H1 (cell line): ENCODE data around the gene CDC42EP5. TPM values are rescaled to one million over a fixed set of nuclear protein-coding genes. Genes with fewer than 3 reads are reported as not detected.

Experiments
- BACH1 ChIP-seq: IDR thresholded peaks from 2 replicates; pipeline ENCODE4 v1.6.1; 2012; ENCODE audit warnings: low read length, improper control_type of control experiment
- CTBP2 ChIP-seq: IDR thresholded peaks from 2 replicates; pipeline ENCODE4 v1.7.0; 2011; ENCODE audit warnings: borderline replicate concordance, mild to moderate bottlenecking, moderate library complexity, mixed read lengths, low read length; ENCODE audit not compliant: insufficient read depth, insufficient read length
- polyA plus RNA-seq, 7 experiments: library from polyadenylated mRNA; depleted of rRNA in 3 of 7; stranded (reverse) in 5 of 7; unstranded in 2 of 7; fragments of >200 nt in 5 of 7; fragments of 200-250 nt in 2 of 7; gene quantifications; 1 replicate in 5 of 7; 2 replicates in 1 of 7; 4 replicates in 1 of 7; pipeline versions ENCODE4 v1.2.1 to v1.2.3, GENCODE V29; 2011 to 2013; ENCODE audit warnings: missing spikeins in 2 of 7, mixed read lengths in 2 of 7
- total RNA-seq: library from RNA; stranded (reverse); fragmentation: NEBNext Ultra II Directional; extraction: Animal tissue kit (Norgen Biotek cat#: 25700); gene quantifications from 2 replicates; pipeline ENCODE4 v1.2.1, GENCODE V29; 2021

The CDC42EP5 gene
- total and polyA plus RNA-seq, 2 of the 8 experiments (the other 6 are each of a cell fraction or from before 2014, with no cell fraction given): 1.8 to 2.1 TPM

DNA sequence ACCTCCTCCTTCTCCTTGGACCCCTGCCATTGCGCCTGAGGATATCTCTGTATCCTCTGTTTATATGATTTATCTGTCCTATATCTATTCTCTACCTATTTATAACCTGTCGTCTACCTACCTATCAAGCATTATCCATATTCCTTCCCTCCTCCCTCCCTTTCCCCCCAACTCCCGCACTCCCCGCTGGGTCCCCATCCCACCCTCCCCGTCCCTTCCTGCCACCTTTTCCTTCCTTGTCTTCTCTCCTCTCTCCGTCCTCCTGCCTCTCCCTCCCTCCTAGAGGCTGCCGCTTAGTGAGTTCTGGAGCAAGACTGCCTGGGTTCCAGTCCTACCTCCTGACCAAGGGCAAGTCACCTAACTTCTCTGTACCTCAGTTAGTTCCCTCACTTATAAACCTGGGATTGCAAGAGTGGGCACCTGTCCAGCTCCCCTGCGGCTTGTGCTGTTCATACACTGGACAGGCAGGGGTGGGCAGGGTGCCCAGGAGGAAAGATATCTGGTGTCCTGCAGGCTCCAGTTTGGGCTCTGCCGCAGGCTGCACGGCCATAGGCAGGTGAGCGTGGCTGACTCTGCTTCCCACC lies 41.7 kb downstream of the CDC42EP5 start (continued):
- no peak for TF ChIP-seq BACH1
- no peak for TF ChIP-seq CTBP2
